ENCODE measurements around the gene SLC24A1.

DNA sequence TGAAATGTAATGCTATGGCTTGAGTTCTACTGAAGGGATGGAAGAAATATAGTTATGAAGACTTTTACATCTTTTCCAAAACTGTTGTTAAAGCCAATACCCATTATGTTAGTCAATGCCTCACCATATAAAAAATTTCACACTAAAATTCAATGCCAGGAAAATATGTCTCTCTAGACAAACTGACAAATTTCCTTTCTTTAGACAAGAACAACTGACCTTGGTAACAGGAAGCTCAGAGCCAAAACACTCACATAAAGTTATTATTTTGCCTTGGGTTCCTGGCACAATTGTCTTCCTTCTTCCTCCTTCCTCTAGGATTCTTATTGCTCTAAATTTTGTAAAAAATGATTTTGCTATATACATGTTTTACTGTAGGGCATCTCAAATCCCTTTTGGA lies 37.5 kb upstream of the SLC24A1 start:
- TF ChIP-seq, protein P1, sequence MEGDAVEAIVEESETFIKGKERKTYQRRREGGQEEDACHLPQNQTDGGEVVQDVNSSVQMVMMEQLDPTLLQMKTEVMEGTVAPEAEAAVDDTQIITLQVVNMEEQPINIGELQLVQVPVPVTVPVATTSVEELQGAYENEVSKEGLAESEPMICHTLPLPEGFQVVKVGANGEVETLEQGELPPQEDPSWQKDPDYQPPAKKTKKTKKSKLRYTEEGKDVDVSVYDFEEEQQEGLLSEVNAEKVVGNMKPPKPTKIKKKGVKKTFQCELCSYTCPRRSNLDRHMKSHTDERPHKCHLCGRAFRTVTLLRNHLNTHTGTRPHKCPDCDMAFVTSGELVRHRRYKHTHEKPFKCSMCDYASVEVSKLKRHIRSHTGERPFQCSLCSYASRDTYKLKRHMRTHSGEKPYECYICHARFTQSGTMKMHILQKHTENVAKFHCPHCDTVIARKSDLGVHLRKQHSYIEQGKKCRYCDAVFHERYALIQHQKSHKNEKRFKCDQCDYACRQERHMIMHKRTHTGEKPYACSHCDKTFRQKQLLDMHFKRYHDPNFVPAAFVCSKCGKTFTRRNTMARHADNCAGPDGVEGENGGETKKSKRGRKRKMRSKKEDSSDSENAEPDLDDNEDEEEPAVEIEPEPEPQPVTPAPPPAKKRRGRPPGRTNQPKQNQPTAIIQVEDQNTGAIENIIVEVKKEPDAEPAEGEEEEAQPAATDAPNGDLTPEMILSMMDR (conservative IDR thresholded peaks at IDR 0.05; ENCODE audit: low read depth, low read length), result no peak
- no peak for TF ChIP-seq EZH2 (IDR thresholded peaks at IDR 0.05; ENCODE audit: borderline replicate concordance, low read depth, low read length, poor library complexity, severe bottlenecking)

Measured in A673 (cell line).